Left ventricle myocardium inferior (tissue), 1 donor: ENCODE measurements around the gene PDE1C. TPM values are rescaled to one million over a fixed set of nuclear protein-coding genes. Genes with fewer than 3 reads are reported as not detected.

Experiments used
- DNase-seq: peaks from one replicate; pipeline ENCODE4 v3.0.0-alpha.2; 2020
- H3K27ac ChIP-seq: fragments of 200-600 bp; replicated peaks from 2 replicates; pipeline ENCODE4 v1.8.0; 2021
- H3K27me3 ChIP-seq: fragments of 200-600 bp; 2 replicates; pipeline ENCODE4 v1.8.0; 2021; ENCODE audit warnings: low read depth
- H3K36me3 ChIP-seq: fragments of 200-600 bp; 2 replicates; pipeline ENCODE4 v1.8.0; 2021
- H3K4me1 ChIP-seq: fragments of 200-600 bp; 2 replicates; pipeline ENCODE4 v1.8.0; 2021
- H3K4me3 ChIP-seq: fragments of 200-600 bp; 2 replicates; pipeline ENCODE4 v1.8.0; 2021; ENCODE audit warnings: mild to moderate bottlenecking, moderate library complexity
- H3K9me3 ChIP-seq: fragments of 200-600 bp; replicated peaks from 2 replicates; pipeline ENCODE4 v1.8.0; 2021
- CTCF ChIP-seq: fragments of 200-600 bp; IDR thresholded peaks from 2 replicates; pipeline ENCODE4 v1.8.0; 2021; ENCODE audit warnings: antibody characterized with exemption, mild to moderate bottlenecking, borderline replicate concordance
- intact Hi-C: fragments of 100-400 bp; cut with micrococcal nuclease; formaldehyde crosslinking; loops from one replicate; pipeline ENCODE4 v1.11.0; 2022
- long read RNA-seq: library from polyadenylated mRNA; unstranded; transcript quantifications from one replicate; pipeline ENCODE4 v2.0.0, GENCODE V29; 2021
- total RNA-seq: library from RNA; stranded (reverse); fragmentation: NEBNext Ultra II Directional; extraction: Animal tissue kit (Norgen Biotek cat#: 25700); gene quantifications from one replicate; pipeline ENCODE4 v1.2.1, GENCODE V29; 2021
- donor health status: DM: no; HTN: yes; CAD: no; lungs with severe emphysema.

The PDE1C gene
- 207 TPM for total RNA-seq
- long read RNA-seq, transcript PDE1C-202 (17 exons, 2,420 nt): minor isoform, 82 of 258 reads
- long read RNA-seq, transcript PDE1C-205 (18 exons, 2,952 nt): major isoform, 102 of 258 reads
- long read RNA-seq, partial matches to known transcripts: 17 of 258 reads
- long read RNA-seq, other reads (novel, unspliced or antisense): 56 of 258 reads

DNA sequence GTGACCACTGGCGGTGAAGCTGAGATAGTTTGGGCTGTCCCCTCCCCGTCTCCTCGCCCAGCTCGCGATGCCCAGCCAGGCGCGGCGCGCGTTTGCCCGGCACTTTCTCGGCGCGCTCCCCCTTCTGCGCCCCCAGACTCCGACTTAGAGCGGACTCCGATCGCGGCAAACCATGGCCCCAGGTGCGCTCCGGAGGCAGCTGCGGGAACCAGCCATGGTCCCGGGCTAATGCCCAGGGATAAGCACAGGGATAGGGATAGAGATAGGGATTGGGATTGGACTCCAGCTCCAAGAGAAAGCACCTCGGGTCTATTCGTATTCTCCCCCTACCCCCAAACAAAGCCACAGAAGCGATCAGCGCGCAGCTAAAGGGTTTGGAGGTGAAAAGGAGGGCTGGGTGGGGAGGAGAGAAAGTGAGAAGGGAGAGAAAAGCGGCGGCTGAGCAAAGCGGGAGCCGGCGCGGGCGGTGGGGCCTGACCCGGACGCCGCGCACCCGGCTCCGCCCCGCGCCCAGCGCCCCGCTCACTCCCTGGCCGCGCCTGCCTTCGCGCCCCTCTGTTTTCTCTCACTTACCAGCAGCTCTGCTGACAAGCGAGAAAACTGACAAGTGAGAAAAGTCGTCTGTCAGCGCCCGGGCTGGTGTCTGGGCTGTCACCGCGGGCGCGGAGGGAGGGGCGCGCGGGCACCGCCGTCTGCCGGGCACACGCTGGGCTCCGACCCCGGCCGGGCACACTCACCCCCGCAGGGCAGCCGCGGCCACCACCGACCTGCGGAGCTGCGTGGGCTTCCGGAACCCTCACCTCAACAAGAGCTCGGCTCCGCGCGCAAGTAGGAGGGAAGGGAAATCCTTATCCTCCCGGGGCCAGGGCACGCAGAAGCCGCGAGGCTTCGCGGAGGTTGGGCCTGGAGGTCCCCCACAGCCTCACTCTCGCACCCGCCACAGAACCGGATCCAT, at the start of gene PDE1C:
Gene PDE1C, minus strand, starts transcription at position 2 of the 955 bp plus-strand sequence.
- Histone ChIP-seq H3K36me3 (no peaks in the 10 kb centered on the region), H3K4me3 (peak within 1 kb of the TSS; percentile 73), H3K4me1 (peaks cover 73% of the 10 kb centered on the region), H3K27ac (peak within 1 kb of the TSS; percentile 94), H3K9me3 (no peaks in the 10 kb centered on the region), H3K27me3 (peaks cover 15% of the 10 kb centered on the region)
- no peak for TF ChIP-seq CTCF
- DNase-seq: peak; percentile 80
- intact Hi-C loops: no loop called here

DNA sequence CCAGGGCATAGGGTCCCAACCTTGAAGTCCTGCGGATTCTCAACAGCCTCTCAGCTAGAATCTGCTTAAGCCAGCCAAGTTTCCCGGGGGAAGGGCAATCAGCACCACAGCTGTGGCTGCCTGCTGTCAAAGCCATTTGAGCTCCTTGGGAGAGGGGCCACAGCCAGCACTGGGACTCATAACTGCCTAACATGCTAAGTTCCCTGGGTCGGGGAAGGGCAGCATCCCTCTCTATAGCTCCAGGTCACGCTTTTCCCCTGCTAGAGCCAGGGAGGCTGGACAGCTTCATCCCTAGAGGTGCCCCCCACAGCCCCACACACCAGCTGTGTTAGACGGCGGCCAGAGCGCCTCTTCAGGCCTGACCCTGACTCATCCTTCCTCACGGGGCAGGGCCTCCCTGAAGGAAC, 49.6 kb upstream of the PDE1C start:
- TF ChIP-seq CTCF: no peak
- intact Hi-C loops: no loop called here
- Histone ChIP-seq H3K36me3 (no peaks in the 10 kb centered on the region), H3K9me3 (peaks cover 23% of the 10 kb centered on the region), H3K27me3 (no peaks in the 10 kb centered on the region), H3K27ac (no peak overlapping the region), H3K4me3 (no peak overlapping the region), H3K4me1 (peaks cover 26% of the 10 kb centered on the region)
- DNase-seq: no peak

GRCh38 chr7:32117837-32118236, 47.6 kb upstream of the PDE1C start:
- intact Hi-C loops: no loop called here
- TF ChIP-seq CTCF: no peak
- Histone ChIP-seq H3K36me3 (no peaks in the 10 kb centered on the region), H3K4me1 (peaks cover 26% of the 10 kb centered on the region), H3K27ac (no peak overlapping the region), H3K9me3 (peaks cover 21% of the 10 kb centered on the region), H3K4me3 (no peak overlapping the region), H3K27me3 (no peaks in the 10 kb centered on the region)
- no peak for DNase-seq

- DNase-seq: no peak
- Histone ChIP-seq H3K4me3 (no peak overlapping the region), H3K9me3 (peaks cover 24% of the 10 kb centered on the region), H3K36me3 (peaks cover 2% of the 10 kb centered on the region), H3K4me1 (peaks cover 26% of the 10 kb centered on the region), H3K27ac (no peak overlapping the region), H3K27me3 (no peaks in the 10 kb centered on the region)
- TF ChIP-seq CTCF: no peak
- intact Hi-C loops: no loop called here
Observed at GRCh38 chr7:32116436-32116835, 46.2 kb upstream of the PDE1C start.

DNA sequence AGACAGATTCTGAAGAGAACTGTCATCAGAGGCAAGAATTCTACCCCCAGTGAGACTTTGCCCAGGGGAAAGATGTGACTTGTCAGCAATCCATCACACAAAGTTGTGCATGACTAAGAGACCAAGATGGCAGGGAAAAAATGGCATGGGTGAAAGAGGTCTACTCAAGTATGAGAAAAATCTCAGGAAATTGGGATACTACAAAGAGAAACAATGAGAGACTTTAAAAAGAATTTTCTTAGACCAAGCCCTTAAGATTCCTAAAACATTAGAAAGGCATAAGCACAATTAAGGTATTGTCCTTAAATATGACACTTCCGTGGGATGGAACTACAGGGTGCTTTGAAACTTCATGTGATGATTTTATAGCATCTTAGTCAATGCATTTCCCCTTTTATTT, 45.6 kb upstream of the PDE1C start:
- peaks cover 4% of the 10 kb centered on the region for H3K36me3 ChIP-seq
- intact Hi-C loops: no loop called here
- peaks cover 30% of the 10 kb centered on the region for H3K9me3 ChIP-seq
- no peak for TF ChIP-seq CTCF
- no peak for DNase-seq
- no peak overlapping the region for H3K27ac ChIP-seq
- no peak overlapping the region for H3K4me3 ChIP-seq
- H3K4me1 ChIP-seq: peaks cover 26% of the 10 kb centered on the region
- H3K27me3 ChIP-seq: no peaks in the 10 kb centered on the region
